Esophagus squamous epithelium (tissue), 4 donors: ENCODE results near the gene AFAP1L1.

Experiments used
- POLR2A ChIP-seq, 4 donors: fragments of 450-650 bp; IDR thresholded peaks; one replicate each; pipeline ENCODE4 v1.6.1; 2017; ENCODE audit warnings: antibody characterized with exemption in 4 of 4, mild to moderate bottlenecking in 4 of 4, moderate library complexity in 3 of 4
- TF ChIP-seq, protein P1 (sequence below), 6 experiments: fragments of 450-650 bp in 4 of 6; fragments of 200-600 bp in 2 of 6; sonication (generic) in 2 of 6; IDR thresholded peaks; one replicate each; pipeline ENCODE4 v1.5.1; 2016 to 2019; ENCODE audit warnings: antibody characterized with exemption in 6 of 6, mild to moderate bottlenecking in 4 of 6, moderate library complexity in 4 of 6

DNA sequence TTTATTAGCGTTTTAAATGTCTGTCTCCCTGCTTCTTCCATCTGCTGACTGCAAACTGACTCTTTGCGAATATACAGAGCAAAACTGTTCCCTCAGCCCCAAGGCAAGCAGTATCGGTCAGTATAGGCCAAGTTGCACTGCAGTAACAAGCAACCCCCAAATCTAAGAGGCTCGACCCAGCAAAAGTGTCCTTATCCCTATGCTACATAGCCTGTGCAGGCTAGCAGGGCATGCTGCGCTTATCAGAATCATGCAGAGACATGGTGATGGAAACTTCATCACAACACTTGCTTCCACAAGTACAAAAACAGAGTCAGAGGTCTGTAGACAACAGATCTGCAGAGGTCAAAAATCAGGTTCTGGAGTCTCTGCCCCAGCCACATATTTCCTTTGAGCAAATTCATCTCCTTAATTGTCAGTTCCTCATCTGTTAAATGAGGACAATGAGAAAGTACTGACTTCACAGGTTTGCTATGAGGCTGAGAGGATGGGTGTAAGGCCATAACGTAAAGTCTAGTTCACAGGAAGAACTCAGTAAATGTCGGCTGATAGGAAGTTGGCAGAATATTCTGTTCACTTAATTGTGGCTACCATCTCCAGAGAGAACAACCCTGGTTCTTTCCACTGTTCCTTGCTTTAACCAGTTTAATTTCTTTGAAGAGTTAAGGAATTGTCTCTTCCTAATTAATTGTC is 117.0 kb downstream of the AFAP1L1 start:
- TF ChIP-seq, protein P1, sequence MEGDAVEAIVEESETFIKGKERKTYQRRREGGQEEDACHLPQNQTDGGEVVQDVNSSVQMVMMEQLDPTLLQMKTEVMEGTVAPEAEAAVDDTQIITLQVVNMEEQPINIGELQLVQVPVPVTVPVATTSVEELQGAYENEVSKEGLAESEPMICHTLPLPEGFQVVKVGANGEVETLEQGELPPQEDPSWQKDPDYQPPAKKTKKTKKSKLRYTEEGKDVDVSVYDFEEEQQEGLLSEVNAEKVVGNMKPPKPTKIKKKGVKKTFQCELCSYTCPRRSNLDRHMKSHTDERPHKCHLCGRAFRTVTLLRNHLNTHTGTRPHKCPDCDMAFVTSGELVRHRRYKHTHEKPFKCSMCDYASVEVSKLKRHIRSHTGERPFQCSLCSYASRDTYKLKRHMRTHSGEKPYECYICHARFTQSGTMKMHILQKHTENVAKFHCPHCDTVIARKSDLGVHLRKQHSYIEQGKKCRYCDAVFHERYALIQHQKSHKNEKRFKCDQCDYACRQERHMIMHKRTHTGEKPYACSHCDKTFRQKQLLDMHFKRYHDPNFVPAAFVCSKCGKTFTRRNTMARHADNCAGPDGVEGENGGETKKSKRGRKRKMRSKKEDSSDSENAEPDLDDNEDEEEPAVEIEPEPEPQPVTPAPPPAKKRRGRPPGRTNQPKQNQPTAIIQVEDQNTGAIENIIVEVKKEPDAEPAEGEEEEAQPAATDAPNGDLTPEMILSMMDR (IDR thresholded peaks at IDR 0.05): no peak
- TF ChIP-seq POLR2A (IDR thresholded peaks at IDR 0.05): no peak
